ENCODE measurements around the gene HOXA7. TPM values are rescaled to one million over a fixed set of nuclear protein-coding genes. Genes with fewer than 3 reads are reported as not detected.

The HOXA7 gene
- total RNA-seq, 1 donor: 3.6 TPM

GRCh38 chr7:27171325-27171636, 14.8 kb upstream of the HOXA7 start:
- H3K79me2 ChIP-seq (ENCODE audit: insufficient read depth, low read length): peaks cover 100% of the 10 kb centered on the region
- H3K36me3 ChIP-seq (ENCODE audit: insufficient read depth, low read length): peaks cover 18% of the 10 kb centered on the region
- H3K4me1 ChIP-seq (ENCODE audit: insufficient read depth, low read length): peaks cover 43% of the 10 kb centered on the region
- H4K20me1 ChIP-seq (ENCODE audit: insufficient read depth, low read length): peaks cover 7% of the 10 kb centered on the region
- no peak overlapping the region for H2AFZ ChIP-seq (ENCODE audit: low read length)
- peak overlapping the region; percentile 99 for H3K4me2 ChIP-seq (ENCODE audit: insufficient read depth, low read length)
- H3K9me3 ChIP-seq (ENCODE audit: low read depth, low read length): no peaks in the 10 kb centered on the region
- TF ChIP-seq CTCF (IDR thresholded peaks at IDR 0.05; ENCODE audit: extremely low read depth, low read depth, low read length): no peak
- peak overlapping the region; percentile 75 for H3K4me3 ChIP-seq (ENCODE audit: insufficient read depth, low read length)
- H3K27ac ChIP-seq (ENCODE audit: low read depth, low read length): peak overlapping the region; percentile 76
- DNase-seq (ENCODE audit: insufficient read length, low spot score, missing footprints): no peak
- H3K27me3 ChIP-seq (ENCODE audit: insufficient read depth, low read length): no peaks in the 10 kb centered on the region

- Histone ChIP-seq H3K27ac (ENCODE audit: low read depth, low read length) (peak overlapping the region; percentile 76), H3K27me3 (ENCODE audit: insufficient read depth, low read length) (no peaks in the 10 kb centered on the region), H3K9me3 (ENCODE audit: low read depth, low read length) (no peaks in the 10 kb centered on the region), H3K4me1 (ENCODE audit: insufficient read depth, low read length) (peaks cover 37% of the 10 kb centered on the region), H3K79me2 (ENCODE audit: insufficient read depth, low read length) (peaks cover 100% of the 10 kb centered on the region), H4K20me1 (ENCODE audit: insufficient read depth, low read length) (peaks cover 7% of the 10 kb centered on the region), H3K36me3 (ENCODE audit: insufficient read depth, low read length) (peaks cover 18% of the 10 kb centered on the region), H2AFZ (ENCODE audit: low read length) (no peak overlapping the region), H3K4me2 (ENCODE audit: insufficient read depth, low read length) (peak overlapping the region; percentile 99), H3K4me3 (ENCODE audit: insufficient read depth, low read length) (peak overlapping the region; percentile 75)
- no peak for TF ChIP-seq CTCF (IDR thresholded peaks at IDR 0.05; ENCODE audit: extremely low read depth, low read depth, low read length)
- no peak for DNase-seq (ENCODE audit: insufficient read length, low spot score, missing footprints)
These were observed 14.2 kb upstream of the HOXA7 start for GRCh38 chr7:27170426-27171324.

DNA sequence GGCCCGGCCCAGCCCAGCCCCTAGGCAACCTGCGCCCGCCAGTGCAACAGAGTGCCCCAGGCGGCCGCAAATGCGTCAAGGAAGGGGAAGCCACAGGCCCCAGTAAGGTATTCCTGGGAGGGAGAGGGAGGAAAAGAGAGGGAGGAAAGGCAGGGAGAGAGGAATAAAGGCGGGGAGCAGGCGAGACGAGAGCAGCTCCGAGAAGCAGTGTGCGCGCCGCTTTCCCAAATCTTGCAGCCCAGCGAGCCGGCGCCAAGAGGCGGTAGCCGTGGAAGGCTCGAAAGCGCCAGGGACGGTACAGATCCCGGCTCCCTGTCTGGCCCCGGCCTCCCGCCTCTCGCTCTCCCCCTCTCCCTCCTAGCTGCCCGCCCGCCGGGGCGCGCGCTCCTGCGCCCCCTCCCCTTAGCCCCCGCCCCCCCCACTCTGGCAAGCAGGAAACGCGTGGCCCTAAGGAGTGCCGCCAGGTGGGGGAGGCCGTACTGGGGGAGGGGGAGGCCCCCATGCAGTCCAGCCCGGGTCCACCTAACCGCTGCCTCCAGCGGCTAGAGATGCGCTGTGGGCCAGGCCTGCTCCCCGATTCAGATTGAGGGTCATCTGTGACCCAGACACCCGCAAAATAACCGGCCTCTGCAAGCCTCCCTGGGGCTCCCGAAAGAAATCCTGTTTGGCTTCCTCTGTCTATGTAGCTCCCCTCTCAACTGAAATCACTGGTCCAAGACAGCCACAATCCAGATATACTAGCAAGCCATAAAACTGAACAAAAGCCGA, 13.4 kb upstream of the HOXA7 start:
- no peak for TF ChIP-seq CTCF (IDR thresholded peaks at IDR 0.05; ENCODE audit: extremely low read depth, low read depth, low read length)
- H3K9me3 ChIP-seq (ENCODE audit: low read depth, low read length): no peaks in the 10 kb centered on the region
- peak overlapping the region; percentile 75 for H3K4me3 ChIP-seq (ENCODE audit: insufficient read depth, low read length)
- H3K27ac ChIP-seq (ENCODE audit: low read depth, low read length): peak overlapping the region; percentile 95
- peaks cover 29% of the 10 kb centered on the region for H3K4me1 ChIP-seq (ENCODE audit: insufficient read depth, low read length)
- peaks cover 8% of the 10 kb centered on the region for H4K20me1 ChIP-seq (ENCODE audit: insufficient read depth, low read length)
- H3K36me3 ChIP-seq (ENCODE audit: insufficient read depth, low read length): peaks cover 18% of the 10 kb centered on the region
- H2AFZ ChIP-seq (ENCODE audit: low read length): no peak overlapping the region
- peaks cover 100% of the 10 kb centered on the region for H3K79me2 ChIP-seq (ENCODE audit: insufficient read depth, low read length)
- no peaks in the 10 kb centered on the region for H3K27me3 ChIP-seq (ENCODE audit: insufficient read depth, low read length)
- no peak for DNase-seq (ENCODE audit: insufficient read length, low spot score, missing footprints)
- peak overlapping the region; percentile 99 for H3K4me2 ChIP-seq (ENCODE audit: insufficient read depth, low read length)
